IPS-20b (cell line): Measurements from ENCODE around the gene SUSD2.
A peak's percentile ranks its signal among the peaks of the same experiment; 100 is the strongest.
"Not testable (repeated sequence)": the region's sequence is repeated elsewhere in the genome, so short reads cannot be mapped to it uniquely, and the experiment has no call there.

Experiments
- H3K27ac ChIP-seq: one replicate; pipeline ENCODE4 v1.5.1; 2013; ENCODE audit warnings: low read length
- H3K27me3 ChIP-seq: 2 replicates; pipeline ENCODE4 v1.6.1; 2013; ENCODE audit warnings: mild to moderate bottlenecking, low read length, inconsistent platforms; ENCODE audit not compliant: insufficient read depth
- H3K36me3 ChIP-seq: 2 replicates; pipeline ENCODE4 v1.6.1; 2013; ENCODE audit warnings: low read depth, mild to moderate bottlenecking, inconsistent platforms, low read length, moderate library complexity; ENCODE audit not compliant: insufficient read depth
- H3K4me1 ChIP-seq: 2 replicates; pipeline ENCODE4 v1.6.1; 2013; ENCODE audit warnings: mild to moderate bottlenecking, control low read depth, inconsistent platforms, low read length, moderate library complexity; ENCODE audit not compliant: insufficient read depth
- H3K4me3 ChIP-seq: 2 replicates; pipeline ENCODE4 v1.5.1; 2013; ENCODE audit warnings: mild to moderate bottlenecking, low read length, inconsistent platforms
- H3K9ac ChIP-seq: 2 replicates; pipeline ENCODE4 v1.6.1; 2013; ENCODE audit warnings: low read depth, mild to moderate bottlenecking, inconsistent platforms, low read length, moderate library complexity
- H3K9me3 ChIP-seq: 2 replicates; pipeline ENCODE4 v1.6.1; 2013; ENCODE audit warnings: mild to moderate bottlenecking, low read depth, low read length, inconsistent platforms; ENCODE audit not compliant: insufficient read depth

SUSD2 gene

GRCh38 chr22:24200619-24201212 is 19.4 kb downstream of the SUSD2 start:
- H3K27ac ChIP-seq = no peak overlapping the region

GRCh38 chr22:24201681-24202614 is 20.7 kb downstream of the SUSD2 start:
- no peaks in the 10 kb centered on the region for H3K27me3 ChIP-seq
- no peak overlapping the region for H3K9ac ChIP-seq
- H3K36me3 ChIP-seq = no peaks in the 10 kb centered on the region
- H3K9me3 ChIP-seq = peaks cover 6% of the 10 kb centered on the region; the same call in 1 of the 2 replicates
- H3K4me3 ChIP-seq = no peak overlapping the region
- no peaks in the 10 kb centered on the region; the same call in 1 of the 2 replicates for H3K4me1 ChIP-seq
- no peak overlapping the region for H3K27ac ChIP-seq

More at GRCh38 chr22:24200619-24201212, 19.4 kb downstream of the SUSD2 start:
- H3K4me3 ChIP-seq = no peak overlapping the region
- H3K27me3 ChIP-seq = no peaks in the 10 kb centered on the region
- no peaks in the 10 kb centered on the region; the same call in 1 of the 2 replicates for H3K4me1 ChIP-seq
- peaks cover 6% of the 10 kb centered on the region; the same call in 1 of the 2 replicates for H3K9me3 ChIP-seq
- H3K9ac ChIP-seq = no peak overlapping the region
- H3K36me3 ChIP-seq = no peaks in the 10 kb centered on the region

GRCh38 chr22:24203856-24204255 is 22.6 kb downstream of the SUSD2 start:
- H3K9ac ChIP-seq, H3K9me3 ChIP-seq, H3K36me3 ChIP-seq, H3K27ac ChIP-seq, H3K4me3 ChIP-seq, H3K27me3 ChIP-seq: not testable (repeated sequence)
- H3K4me1 ChIP-seq = peaks cover 13% of the 10 kb centered on the region

- peaks cover 13% of the 10 kb centered on the region for H3K4me1 ChIP-seq
- H3K4me3 ChIP-seq = no peak overlapping the region
- H3K9me3 ChIP-seq = peaks cover 6% of the 10 kb centered on the region; the same call in 1 of the 2 replicates
- no peaks in the 10 kb centered on the region for H3K27me3 ChIP-seq
- peak overlapping the region; percentile 48 for H3K27ac ChIP-seq
- H3K36me3 ChIP-seq = no peaks in the 10 kb centered on the region
- H3K9ac ChIP-seq = no peak overlapping the region; the same call in 1 of the 2 replicates
Measured at GRCh38 chr22:24205438-24206195, 24.3 kb downstream of the SUSD2 start.

- H3K27ac ChIP-seq, H3K27me3 ChIP-seq, H3K4me3 ChIP-seq, H3K36me3 ChIP-seq, H3K9me3 ChIP-seq: not testable (repeated sequence)
- Histone ChIP-seq H3K4me1 (peaks cover 13% of the 10 kb centered on the region), H3K9ac (0 out of 2 replicates have a peak overlapping the region, but pooled peaks have one; percentile 45)
Measured at GRCh38 chr22:24206460-24207263, 25.4 kb downstream of the SUSD2 start.

- peaks cover 13% of the 10 kb centered on the region for H3K4me1 ChIP-seq
- H3K4me3 ChIP-seq = peak overlapping the region; percentile 39; the same call in 1 of the 2 replicates
- H3K27ac ChIP-seq = no peak overlapping the region
- no peak overlapping the region for H3K9ac ChIP-seq
- H3K27me3 ChIP-seq = no peaks in the 10 kb centered on the region
- H3K9me3 ChIP-seq = peaks cover 6% of the 10 kb centered on the region; the same call in 1 of the 2 replicates
- no peaks in the 10 kb centered on the region for H3K36me3 ChIP-seq
Measured at GRCh38 chr22:24207264-24208011, 26.2 kb downstream of the SUSD2 start.

- H3K4me3 ChIP-seq = peak overlapping the region; percentile 39; the same call in 1 of the 2 replicates
- H3K9ac ChIP-seq = no peak overlapping the region
- peaks cover 13% of the 10 kb centered on the region for H3K4me1 ChIP-seq
- H3K27me3 ChIP-seq = no peaks in the 10 kb centered on the region
- no peak overlapping the region for H3K27ac ChIP-seq
- H3K36me3 ChIP-seq = no peaks in the 10 kb centered on the region
- peaks cover 6% of the 10 kb centered on the region; the same call in 1 of the 2 replicates for H3K9me3 ChIP-seq
Measured at GRCh38 chr22:24208012-24208749, 26.9 kb downstream of the SUSD2 start.

- Histone ChIP-seq H3K9me3 (peaks cover 6% of the 10 kb centered on the region; the same call in 1 of the 2 replicates), H3K27me3 (no peaks in the 10 kb centered on the region), H3K4me1 (peaks cover 13% of the 10 kb centered on the region), H3K9ac (no peak overlapping the region), H3K4me3 (no peak overlapping the region), H3K36me3 (no peaks in the 10 kb centered on the region), H3K27ac (no peak overlapping the region)
Measured at GRCh38 chr22:24209016-24209415, 27.7 kb downstream of the SUSD2 start.

- Histone ChIP-seq H3K36me3 (no peaks in the 10 kb centered on the region), H3K9ac (no peak overlapping the region), H3K4me3 (no peak overlapping the region), H3K27ac (no peak overlapping the region), H3K27me3 (no peaks in the 10 kb centered on the region), H3K9me3 (peaks cover 6% of the 10 kb centered on the region; the same call in 1 of the 2 replicates), H3K4me1 (peaks cover 13% of the 10 kb centered on the region)
Measured at GRCh38 chr22:24209687-24210086, 28.4 kb downstream of the SUSD2 start.

- H3K9ac ChIP-seq, H3K4me3 ChIP-seq, H3K27me3 ChIP-seq, H3K27ac ChIP-seq, H3K9me3 ChIP-seq, H3K36me3 ChIP-seq: not testable (repeated sequence)
- peaks cover 13% of the 10 kb centered on the region for H3K4me1 ChIP-seq
Measured at GRCh38 chr22:24210409-24210808, 29.1 kb downstream of the SUSD2 start.
